Neural crest cell (in vitro differentiated cells): ENCODE data around the gene GAB2. TPM values are rescaled to one million over a fixed set of nuclear protein-coding genes. Genes with fewer than 3 reads are reported as not detected.

Experiments used
- DNase-seq: peaks from one replicate; pipeline ENCODE4 v3.0.0; 2021; ENCODE audit warnings: low read depth, mixed read lengths, low spot score
- H3K27ac Mint-ChIP-seq: one replicate; pipeline ENCODE4 v1.8.0; 2021; ENCODE audit warnings: mild to moderate bottlenecking, mixed read lengths; ENCODE audit not compliant: unreplicated experiment
- H3K27me3 Mint-ChIP-seq: 2 replicates; pipeline ENCODE4 v1.8.0; 2021; ENCODE audit warnings: low read depth, mild to moderate bottlenecking, mixed read lengths
- H3K36me3 Mint-ChIP-seq: 2 replicates; pipeline ENCODE4 v1.8.0; 2021; ENCODE audit warnings: low read depth, mild to moderate bottlenecking, mixed read lengths
- H3K4me1 Mint-ChIP-seq: 2 replicates; pipeline ENCODE4 v1.8.0; 2021; ENCODE audit warnings: mixed read lengths
- H3K4me3 Mint-ChIP-seq: one replicate; pipeline ENCODE4 v1.8.0; 2021; ENCODE audit warnings: mild to moderate bottlenecking, mixed read lengths
- H3K9me3 Mint-ChIP-seq: 2 replicates; pipeline ENCODE4 v1.8.0; 2021; ENCODE audit warnings: mixed read lengths
- CTCF ChIP-seq: fragments of 200-600 bp; sonication (generic); conservative IDR thresholded peaks from 2 replicates; pipeline ENCODE4 v1.5.0; 2021; ENCODE audit warnings: antibody characterized with exemption, mild to moderate bottlenecking
- total RNA-seq: library from RNA; stranded (reverse); gene quantifications from 2 replicates; pipeline ENCODE4 v1.2.1, GENCODE V29; 2021

Gene GAB2
- total RNA-seq, 1 donor from 2014 or later, result 27.9 TPM

- no peak overlapping the region for H3K27ac Mint-ChIP-seq
- H3K9me3 Mint-ChIP-seq, result peaks cover 2% of the 10 kb centered on the region
- TF ChIP-seq CTCF, result no peak
- H3K36me3 Mint-ChIP-seq, result peaks cover 35% of the 10 kb centered on the region
- no peaks in the 10 kb centered on the region for H3K27me3 Mint-ChIP-seq
- H3K4me1 Mint-ChIP-seq, result peaks cover 13% of the 10 kb centered on the region
- DNase-seq, result no peak
- no peak overlapping the region for H3K4me3 Mint-ChIP-seq
Measured at GRCh38 chr11:78459738-78460137, 42.1 kb upstream of the GAB2 start.

GRCh38 chr11:78457448-78457847 lies 39.8 kb upstream of the GAB2 start:
- no peak for TF ChIP-seq CTCF
- Mint-ChIP-seq H3K27me3 (no peaks in the 10 kb centered on the region), H3K9me3 (peaks cover 2% of the 10 kb centered on the region), H3K4me3 (no peak overlapping the region), H3K27ac (no peak overlapping the region), H3K36me3 (peaks cover 29% of the 10 kb centered on the region), H3K4me1 (peaks cover 13% of the 10 kb centered on the region)
- DNase-seq, result no peak

- TF ChIP-seq CTCF, result no peak
- Mint-ChIP-seq H3K4me1 (no peaks in the 10 kb centered on the region), H3K9me3 (no peaks in the 10 kb centered on the region), H3K27me3 (no peaks in the 10 kb centered on the region), H3K27ac (no peak overlapping the region), H3K4me3 (no peak overlapping the region), H3K36me3 (peaks cover 10% of the 10 kb centered on the region)
- no peak for DNase-seq
Measured at GRCh38 chr11:78453140-78453935, 35.7 kb upstream of the GAB2 start.

- no peak for TF ChIP-seq CTCF
Measured at GRCh38 chr11:78451371-78452150, 33.9 kb upstream of the GAB2 start.

GRCh38 chr11:78450866-78451265 lies 33.2 kb upstream of the GAB2 start:
- Mint-ChIP-seq H3K4me1 (no peaks in the 10 kb centered on the region), H3K36me3 (peaks cover 5% of the 10 kb centered on the region), H3K27ac (no peak overlapping the region), H3K4me3 (no peak overlapping the region), H3K27me3 (no peaks in the 10 kb centered on the region), H3K9me3 (no peaks in the 10 kb centered on the region)
- no peak for DNase-seq
- TF ChIP-seq CTCF, result no peak

More at GRCh38 chr11:78451371-78452150, 33.9 kb upstream of the GAB2 start:
- H3K36me3 Mint-ChIP-seq, result peaks cover 5% of the 10 kb centered on the region
- no peak for DNase-seq
- H3K4me3 Mint-ChIP-seq, result no peak overlapping the region
- H3K4me1 Mint-ChIP-seq, result no peaks in the 10 kb centered on the region
- no peaks in the 10 kb centered on the region for H3K9me3 Mint-ChIP-seq
- no peaks in the 10 kb centered on the region for H3K27me3 Mint-ChIP-seq
- H3K27ac Mint-ChIP-seq, result no peak overlapping the region
